Esophagus muscularis mucosa (tissue), 3 donors: Measurements from ENCODE around the gene DDX31.

Source experiments
- CTCF ChIP-seq, 3 experiments: fragments of 200-600 bp in 2 of 3; fragments of 450-650 bp in 1 of 3; sonication (generic) in 2 of 3; IDR thresholded peaks; one replicate each; pipeline ENCODE4 v1.5.1; 2017 to 2019; ENCODE audit warnings: antibody characterized with exemption in 3 of 3, mild to moderate bottlenecking in 2 of 3, moderate library complexity in 1 of 3
- POLR2A ChIP-seq: fragments of 450-650 bp; IDR thresholded peaks from one replicate; pipeline ENCODE4 v1.6.1; 2017; ENCODE audit warnings: antibody characterized with exemption, moderate library complexity, mild to moderate bottlenecking, low read depth
- POLR2AphosphoS5 ChIP-seq, 2 donors: sonication (generic); formaldehyde crosslinking; IDR thresholded peaks; one replicate each; pipeline ENCODE4 v1.6.1; 2017; ENCODE audit warnings: antibody characterized with exemption in 2 of 2

- no peak for TF ChIP-seq CTCF (IDR thresholded peaks at IDR 0.05)
- TF ChIP-seq POLR2A: no peak
- no peak for TF ChIP-seq POLR2AphosphoS5 (IDR thresholded peaks at IDR 0.05)
Measured at GRCh38 chr9:132582276-132582785, 87.5 kb downstream of the DDX31 start, which contains the start of gene BARHL1.
